HepG2 (cell line): ENCODE measurements around the gene PACS2. TPM values are rescaled to one million over a fixed set of nuclear protein-coding genes. Genes with fewer than 3 reads are reported as not detected.

ENCODE experiments used
- ATAC-seq: fragments of 200-7000 bp; cut with Tn5 transposase; 3 replicates; pipeline ENCODE4 v1.9.1; 2020; ENCODE audit warnings: mild to moderate bottlenecking, moderate library complexity
- BruUV-seq: library from RNA; stranded (reverse); fragments of 400-500 nt; replicated peaks from 2 replicates; lab custom pipeline; 2021; lab: Mats Ljungman, UMichigan
- CTCF ChIA-PET: fragments of 300-600 bp; formaldehyde crosslinking; extraction: SDS; loops from one replicate; lab custom pipeline; 2021; ENCODE audit warnings: low total read pairs, inconsistent platforms, low intra/inter-chr PET ratio; lab: Yijun Ruan, JAX
- POLR2A ChIA-PET: fragments of 350-600 bp; sonication (Branson Sonifier 250); formaldehyde crosslinking; loops from one replicate; lab custom pipeline; 2020; ENCODE audit warnings: antibody characterized with exemption, inconsistent platforms; lab: Yijun Ruan, JAX
- DNase-seq: peaks from one replicate; pipeline ENCODE4 v3.0.0-alpha.2; 2015; ENCODE audit warnings: low spot score
- FAIRE-seq: peaks from 3 replicates; lab custom pipeline; 2011; peaks lifted over from hg19 to GRCh38; lab: Jason Lieb, UNC
- H2AFZ ChIP-seq: one replicate; pipeline ENCODE4 v1.6.1; 2011; ENCODE audit warnings: low read length, inconsistent platforms
- H3K27ac ChIP-seq: fragments of 300-600 bp; 3 replicates; pipeline ENCODE4 v1.8.0; 2011; ENCODE audit warnings: mixed run types, mild to moderate bottlenecking, mixed read lengths, low read length, inconsistent platforms; ENCODE audit not compliant: insufficient read depth; ENCODE audit errors: extremely low read length
- H3K27me3 ChIP-seq, 2 experiments: fragments of 200-600 bp in 1 of 2; 2 replicates in 1 of 2; 3 replicates in 1 of 2; pipeline versions ENCODE4 v1.6.0 to v1.8.0; 2011; ENCODE audit warnings: low read length in 2 of 2, mild to moderate bottlenecking in 2 of 2, moderate library complexity in 2 of 2, inconsistent platforms in 1 of 2; ENCODE audit not compliant: insufficient read depth in 2 of 2, control insufficient read depth in 1 of 2
- H3K36me3 ChIP-seq, 2 experiments: fragments of 200-600 bp in 1 of 2; replicated peaks in 1 of 2; 2 replicates in 1 of 2; 3 replicates in 1 of 2; pipeline versions ENCODE4 v1.5.1 to v1.8.0; 2011; ENCODE audit warnings: low read length in 2 of 2, inconsistent platforms in 1 of 2; ENCODE audit not compliant: insufficient read depth in 2 of 2, control insufficient read depth in 1 of 2
- H3K4me1 ChIP-seq: 2 replicates; pipeline ENCODE4 v1.5.1; 2012; ENCODE audit warnings: low read length, inconsistent platforms; ENCODE audit not compliant: insufficient read depth
- H3K4me2 ChIP-seq: 2 replicates; pipeline ENCODE4 v1.6.0; 2011; ENCODE audit warnings: low read depth, low read length, inconsistent platforms
- H3K4me3 ChIP-seq, 3 experiments: fragments of 200-600 bp in 1 of 3; sonication (generic), shearing (Covaris generic) in 1 of 3; replicated peaks in 1 of 3; 2 replicates each; pipeline ENCODE4 v1.5.1; 2011 to 2016; ENCODE audit warnings: low read length in 3 of 3, inconsistent platforms in 2 of 3, low read depth in 2 of 3, mild to moderate bottlenecking in 2 of 3, control low read depth in 1 of 3, mixed read lengths in 1 of 3; ENCODE audit not compliant: insufficient read depth in 1 of 3
- H3K79me2 ChIP-seq: one replicate; pipeline ENCODE4 v1.6.1; 2011; ENCODE audit warnings: low read length, inconsistent platforms; ENCODE audit not compliant: insufficient read depth
- H3K9ac ChIP-seq: 2 replicates; pipeline ENCODE4 v1.6.0; 2011; ENCODE audit warnings: mild to moderate bottlenecking, low read depth, low read length, inconsistent platforms; ENCODE audit not compliant: insufficient read depth
- H3K9me3 ChIP-seq: 2 replicates; pipeline ENCODE4 v1.5.1; 2012; ENCODE audit warnings: mild to moderate bottlenecking, low read length
- H4K20me1 ChIP-seq: 2 replicates; pipeline ENCODE4 v1.6.0; 2011; ENCODE audit warnings: inconsistent platforms, mild to moderate bottlenecking, low read length, moderate library complexity; ENCODE audit not compliant: insufficient read depth
- ERF ChIP-seq: IDR thresholded peaks from 2 replicates; pipeline ENCODE4 v1.6.1; 2018; ENCODE audit warnings: missing biosample characterization, missing genetic modification reagents
- FOSL2 ChIP-seq: sonication (generic); formaldehyde crosslinking; IDR thresholded peaks from 2 replicates; pipeline ENCODE4 v1.4.0; 2020; ENCODE audit warnings: missing genetic modification reagents
- HNF4A ChIP-seq: sonication (generic); formaldehyde crosslinking; IDR thresholded peaks from 2 replicates; pipeline ENCODE4 v1.4.0; 2020; ENCODE audit warnings: missing genetic modification reagents
- MATR3 ChIP-seq: sonication (generic); formaldehyde crosslinking; IDR thresholded peaks from 2 replicates; pipeline ENCODE4 v1.4.0; 2020; ENCODE audit warnings: missing genetic modification reagents
- NFAT5 ChIP-seq: sonication (generic); formaldehyde crosslinking; IDR thresholded peaks from 2 replicates; pipeline ENCODE4 v1.4.0; 2020; ENCODE audit warnings: missing genetic modification reagents
- U2AF1 ChIP-seq: fragments of 200-400 bp; formaldehyde crosslinking; optimal IDR thresholded peaks from 2 replicates; pipeline ENCODE3; 2017; ENCODE audit warnings: mild to moderate bottlenecking, low read depth, low read length
- ZBTB42 ChIP-seq: sonication (generic); formaldehyde crosslinking; IDR thresholded peaks from 2 replicates; pipeline ENCODE4 v1.5.0; 2020; ENCODE audit warnings: mild to moderate bottlenecking, missing genetic modification reagents
- ZNF10 ChIP-seq: sonication (generic); formaldehyde crosslinking; IDR thresholded peaks from 2 replicates; pipeline ENCODE4 v1.4.0; 2020; ENCODE audit warnings: mild to moderate bottlenecking, low read depth, missing genetic modification reagents, borderline replicate concordance
- ZNF253 ChIP-seq: sonication (generic); formaldehyde crosslinking; IDR thresholded peaks from 2 replicates; pipeline ENCODE4 v1.8.0; 2022; ENCODE audit warnings: mild to moderate bottlenecking, missing genetic modification reagents, borderline replicate concordance
- ZNF468 ChIP-seq: sonication (generic); formaldehyde crosslinking; IDR thresholded peaks from 2 replicates; pipeline ENCODE4 v1.8.0; 2022; ENCODE audit warnings: mild to moderate bottlenecking, moderate library complexity, missing genetic modification reagents
- ZNF709 ChIP-seq: sonication (generic); formaldehyde crosslinking; IDR thresholded peaks from 2 replicates; pipeline ENCODE4 v1.5.0; 2020; ENCODE audit warnings: mild to moderate bottlenecking, missing genetic modification reagents
- WGBS: methylation state at CpG from one replicate; pipeline ENCODE4 v1.1.6; 2017; ENCODE audit warnings: low lambda C conversion rate; 5-methylcytosine and 5-hydroxymethylcytosine counted together
- in situ Hi-C: cut with HindIII; loops from 2 replicates; pipeline ENCODE4 v1.10.0; 2017; ENCODE audit warnings: low pct_unique_long_range_greater_than_20kb; ENCODE audit not compliant: extremely low pct_ligation_motif_present
- intact Hi-C: fragments of 100-400 bp; cut with micrococcal nuclease; formaldehyde crosslinking; loops from one replicate; pipeline ENCODE4 v1.10.0; 2022; ENCODE audit not compliant: unreplicated experiment
- polyA plus RNA-seq, 8 experiments: library from polyadenylated mRNA; depleted of rRNA in 3 of 8; stranded (reverse) in 7 of 8; unstranded in 1 of 8; fragments of >200 nt; fragmentation: Illumina TruSeq in 4 of 8; extraction: Trizol in 4 of 8; gene quantifications; 2 replicates each; pipeline versions ENCODE4 v1.2.1 to v1.2.3, GENCODE V29; 2011 to 2016; ENCODE audit warnings: low read depth in 4 of 8, missing spikeins in 1 of 8, mixed read lengths in 1 of 8; ENCODE audit not compliant: insufficient read depth in 1 of 8
- total RNA-seq, 5 experiments: library from RNA; depleted of rRNA; stranded (reverse); fragments of >200 nt; fragmentation: Illumina TruSeq; extraction: Trizol; gene quantifications; 2 replicates each; pipeline ENCODE4 v1.2.3, GENCODE V29; 2016; ENCODE audit warnings: low read depth in 1 of 5
- TF ChIP-seq, protein P1 (sequence below): sonication (generic); formaldehyde crosslinking; IDR thresholded peaks from 2 replicates; pipeline ENCODE4 v1.4.0; 2020; ENCODE audit warnings: mild to moderate bottlenecking, missing genetic modification reagents
- TF ChIP-seq, protein P2 (sequence below): sonication (generic); formaldehyde crosslinking; IDR thresholded peaks from 2 replicates; pipeline ENCODE4 v1.5.1; 2020; ENCODE audit warnings: missing genetic modification reagents, mild to moderate bottlenecking, borderline replicate concordance
- TF ChIP-seq, protein P3 (sequence below), 2 experiments: fragments of 450-650 bp in 1 of 2; sonication (generic) in 1 of 2; formaldehyde crosslinking; IDR thresholded peaks; 2 replicates each; pipeline versions ENCODE4 v1.5.0 to v1.8.0; 2020 to 2022; ENCODE audit warnings: mild to moderate bottlenecking in 1 of 2, missing genetic modification reagents in 1 of 2

PACS2 gene
- total and polyA plus RNA-seq, 2 of the 13 experiments (the other 11 are each of a cell fraction or from before 2014, with no cell fraction given), result 23.6 to 27.6 TPM

GRCh38 chr14:105389976-105390848 is 75.7 kb downstream of the PACS2 start:
- no peak overlapping the region for H3K27ac ChIP-seq
- FAIRE-seq, result no peak
- BruUV-seq, result no TSS peak
- no peak overlapping the region for H3K4me2 ChIP-seq
- no peaks in the 10 kb centered on the region for H3K27me3 ChIP-seq
- no peak overlapping the region for H2AFZ ChIP-seq
- no peaks in the 10 kb centered on the region for H3K79me2 ChIP-seq
- H3K9ac ChIP-seq, result no peak overlapping the region
- H3K36me3 ChIP-seq, result no peaks in the 10 kb centered on the region
- H3K4me3 ChIP-seq, result no peak overlapping the region
- POLR2A ChIA-PET, result no interaction called here
- no peaks in the 10 kb centered on the region for H4K20me1 ChIP-seq
- 78% methylated on average over 14 of the region's 27 CpGs for WGBS
- CTCF ChIA-PET, result no interaction called here
- intact Hi-C loops (no loop called here), in situ Hi-C loops (no loop called here)
- no peaks in the 10 kb centered on the region for H3K9me3 ChIP-seq
- DNase-seq, result no peak
- no peak for ATAC-seq
- H3K4me1 ChIP-seq, result no peaks in the 10 kb centered on the region
- TF ChIP-seq U2AF1, result no peak
- no peak for TF ChIP-seq MATR3 (CRISPR knock-in tag)
- TF ChIP-seq, protein P1, sequence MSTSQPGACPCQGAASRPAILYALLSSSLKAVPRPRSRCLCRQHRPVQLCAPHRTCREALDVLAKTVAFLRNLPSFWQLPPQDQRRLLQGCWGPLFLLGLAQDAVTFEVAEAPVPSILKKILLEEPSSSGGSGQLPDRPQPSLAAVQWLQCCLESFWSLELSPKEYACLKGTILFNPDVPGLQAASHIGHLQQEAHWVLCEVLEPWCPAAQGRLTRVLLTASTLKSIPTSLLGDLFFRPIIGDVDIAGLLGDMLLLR (CRISPR knock-in tag), result no peak
- no peak for TF ChIP-seq ZNF10 (CRISPR knock-in tag)
- no peak for TF ChIP-seq ZNF709 (CRISPR knock-in tag)
- TF ChIP-seq HNF4A, result no peak
- no peak for TF ChIP-seq NFAT5
- TF ChIP-seq, protein P2, sequence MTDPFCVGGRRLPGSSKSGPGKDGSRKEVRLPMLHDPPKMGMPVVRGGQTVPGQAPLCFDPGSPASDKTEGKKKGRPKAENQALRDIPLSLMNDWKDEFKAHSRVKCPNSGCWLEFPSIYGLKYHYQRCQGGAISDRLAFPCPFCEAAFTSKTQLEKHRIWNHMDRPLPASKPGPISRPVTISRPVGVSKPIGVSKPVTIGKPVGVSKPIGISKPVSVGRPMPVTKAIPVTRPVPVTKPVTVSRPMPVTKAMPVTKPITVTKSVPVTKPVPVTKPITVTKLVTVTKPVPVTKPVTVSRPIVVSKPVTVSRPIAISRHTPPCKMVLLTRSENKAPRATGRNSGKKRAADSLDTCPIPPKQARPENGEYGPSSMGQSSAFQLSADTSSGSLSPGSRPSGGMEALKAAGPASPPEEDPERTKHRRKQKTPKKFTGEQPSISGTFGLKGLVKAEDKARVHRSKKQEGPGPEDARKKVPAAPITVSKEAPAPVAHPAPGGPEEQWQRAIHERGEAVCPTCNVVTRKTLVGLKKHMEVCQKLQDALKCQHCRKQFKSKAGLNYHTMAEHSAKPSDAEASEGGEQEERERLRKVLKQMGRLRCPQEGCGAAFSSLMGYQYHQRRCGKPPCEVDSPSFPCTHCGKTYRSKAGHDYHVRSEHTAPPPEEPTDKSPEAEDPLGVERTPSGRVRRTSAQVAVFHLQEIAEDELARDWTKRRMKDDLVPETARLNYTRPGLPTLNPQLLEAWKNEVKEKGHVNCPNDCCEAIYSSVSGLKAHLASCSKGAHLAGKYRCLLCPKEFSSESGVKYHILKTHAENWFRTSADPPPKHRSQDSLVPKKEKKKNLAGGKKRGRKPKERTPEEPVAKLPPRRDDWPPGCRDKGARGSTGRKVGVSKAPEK (CRISPR knock-in tag), result no peak
- TF ChIP-seq ZNF253 (CRISPR knock-in tag), result no peak
- TF ChIP-seq ZBTB42, result no peak
- TF ChIP-seq FOSL2 (CRISPR knock-in tag), result no peak
- TF ChIP-seq ZNF468 (CRISPR knock-in tag), result no peak
- TF ChIP-seq, protein P3, sequence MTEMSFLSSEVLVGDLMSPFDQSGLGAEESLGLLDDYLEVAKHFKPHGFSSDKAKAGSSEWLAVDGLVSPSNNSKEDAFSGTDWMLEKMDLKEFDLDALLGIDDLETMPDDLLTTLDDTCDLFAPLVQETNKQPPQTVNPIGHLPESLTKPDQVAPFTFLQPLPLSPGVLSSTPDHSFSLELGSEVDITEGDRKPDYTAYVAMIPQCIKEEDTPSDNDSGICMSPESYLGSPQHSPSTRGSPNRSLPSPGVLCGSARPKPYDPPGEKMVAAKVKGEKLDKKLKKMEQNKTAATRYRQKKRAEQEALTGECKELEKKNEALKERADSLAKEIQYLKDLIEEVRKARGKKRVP (CRISPR knock-in tag; IDR thresholded peaks at IDR 0.05), result no peak
- no peak for TF ChIP-seq ERF
